Body of pancreas (tissue), 4 donors: ENCODE measurements around the gene FGF10.

Experiments
- CTCF ChIP-seq, 7 experiments: fragments of 450-650 bp in 4 of 7; fragments of 200-600 bp in 3 of 7; sonication (generic) in 3 of 7; IDR thresholded peaks; one replicate each; pipeline ENCODE4 v1.5.1; 2016 to 2019; ENCODE audit warnings: antibody characterized with exemption in 7 of 7
- POLR2A ChIP-seq, 3 donors: fragments of 450-650 bp; IDR thresholded peaks; one replicate each; pipeline ENCODE4 v1.6.1; 2016; ENCODE audit warnings: antibody characterized with exemption in 3 of 3, mild to moderate bottlenecking in 2 of 3

DNA sequence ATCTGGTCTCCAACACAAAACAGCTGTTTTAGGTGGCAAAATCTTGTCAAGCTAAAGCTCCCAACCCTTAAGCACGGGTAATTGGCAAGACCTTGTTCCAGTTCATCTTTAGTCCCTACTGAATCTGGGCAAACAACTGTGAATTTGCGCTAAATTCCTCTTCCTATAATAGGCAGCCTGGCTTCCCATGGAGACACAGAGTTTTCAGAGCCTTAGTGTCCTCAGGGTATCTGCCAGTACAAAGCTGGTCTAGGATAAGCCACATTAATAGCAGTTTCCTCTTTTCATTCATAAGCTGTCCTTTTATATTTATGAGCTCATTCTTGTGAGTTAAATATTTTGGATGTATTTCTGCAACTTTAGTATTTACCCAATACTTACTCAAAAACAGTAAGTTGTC lies 59.5 kb downstream of the FGF10 start:
- TF ChIP-seq CTCF (IDR thresholded peaks at IDR 0.05) (no peak), POLR2A (IDR thresholded peaks at IDR 0.05) (no peak)
